HG02840 (cell line): ENCODE data around the gene RASA3.

Experiments used
- ATAC-seq: cut with Tn5 transposase; IDR thresholded peaks from one replicate; pipeline ENCODE4 v1.9.1; 2021; ENCODE audit warnings: mild to moderate bottlenecking, moderate library complexity, moderate number of reproducible peaks; ENCODE audit not compliant: unreplicated experiment, low FRiP score

The RASA3 gene

DNA sequence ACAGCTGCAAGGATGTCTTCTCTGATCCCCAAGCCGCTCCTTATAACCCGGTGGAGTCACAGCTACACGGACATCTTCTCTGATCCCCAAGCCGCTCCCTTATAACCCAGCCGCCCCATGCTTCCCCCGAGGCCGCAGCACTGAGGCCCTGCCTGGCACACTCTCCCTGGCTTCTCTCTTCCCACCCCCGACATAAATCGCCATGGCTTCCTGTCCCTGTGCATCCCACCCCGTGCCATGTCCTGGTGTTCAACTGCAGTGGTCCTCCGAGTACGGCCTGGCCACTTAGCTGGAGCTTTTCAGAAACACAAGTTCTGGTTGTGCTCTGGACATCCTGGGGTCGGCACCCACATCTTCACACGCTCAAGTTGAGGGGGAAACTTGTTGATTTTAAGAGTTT, 60.4 kb downstream of the RASA3 start:
- ATAC-seq = no peak

DNA sequence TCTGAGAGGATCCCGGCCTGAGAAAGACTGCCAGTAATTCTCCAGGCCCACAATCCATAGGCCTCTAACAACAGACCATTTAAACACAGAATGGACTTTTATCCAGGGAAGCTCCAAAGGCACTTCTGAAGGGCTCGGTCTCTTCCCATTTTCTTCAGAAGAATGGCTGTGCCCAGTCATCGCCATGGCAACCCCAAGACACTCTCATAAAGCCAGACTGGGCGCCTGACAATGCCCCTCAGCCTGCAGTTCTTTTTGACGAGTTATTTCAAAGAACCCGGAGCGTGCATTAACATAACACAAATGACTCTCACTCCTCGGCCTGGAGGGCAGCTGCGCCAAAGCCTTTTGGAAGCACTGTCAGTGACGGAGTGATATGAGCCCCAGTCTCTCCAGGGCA, 61.0 kb downstream of the RASA3 start:
- ATAC-seq = no peak

DNA sequence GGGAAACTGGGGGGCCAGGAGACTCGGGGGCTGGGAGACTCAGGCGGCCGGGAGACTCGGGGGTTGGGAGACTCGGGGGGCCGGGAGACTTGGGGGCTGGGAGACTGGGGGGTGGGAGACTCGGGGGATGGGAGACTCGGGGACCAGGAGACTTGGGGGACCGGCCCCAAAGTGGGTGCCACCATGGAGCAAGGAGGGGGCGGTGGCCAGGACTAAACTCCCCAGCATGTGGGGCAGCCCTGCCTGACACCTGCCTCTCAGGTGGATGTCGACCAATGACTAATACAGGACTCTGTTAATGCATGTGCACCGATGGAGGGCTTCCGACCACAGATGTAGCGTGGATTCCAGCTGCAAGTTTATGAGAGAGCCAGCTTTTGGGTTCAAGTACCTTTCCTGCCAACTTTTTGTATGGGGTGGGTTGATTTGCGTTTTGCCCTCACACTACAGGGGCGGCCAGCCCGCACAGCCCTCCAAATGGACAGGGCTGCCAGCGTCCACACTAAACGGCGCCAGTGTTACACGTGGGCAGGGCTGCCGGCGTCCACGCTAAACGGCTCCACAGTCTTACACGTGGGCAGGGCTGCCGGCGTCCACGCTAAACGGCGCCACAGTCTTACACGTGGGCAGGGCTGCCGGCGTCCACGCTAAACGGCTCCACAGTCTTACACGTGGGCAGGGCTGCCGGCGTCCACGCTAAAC, 62.2 kb downstream of the RASA3 start:
- ATAC-seq = no peak

DNA sequence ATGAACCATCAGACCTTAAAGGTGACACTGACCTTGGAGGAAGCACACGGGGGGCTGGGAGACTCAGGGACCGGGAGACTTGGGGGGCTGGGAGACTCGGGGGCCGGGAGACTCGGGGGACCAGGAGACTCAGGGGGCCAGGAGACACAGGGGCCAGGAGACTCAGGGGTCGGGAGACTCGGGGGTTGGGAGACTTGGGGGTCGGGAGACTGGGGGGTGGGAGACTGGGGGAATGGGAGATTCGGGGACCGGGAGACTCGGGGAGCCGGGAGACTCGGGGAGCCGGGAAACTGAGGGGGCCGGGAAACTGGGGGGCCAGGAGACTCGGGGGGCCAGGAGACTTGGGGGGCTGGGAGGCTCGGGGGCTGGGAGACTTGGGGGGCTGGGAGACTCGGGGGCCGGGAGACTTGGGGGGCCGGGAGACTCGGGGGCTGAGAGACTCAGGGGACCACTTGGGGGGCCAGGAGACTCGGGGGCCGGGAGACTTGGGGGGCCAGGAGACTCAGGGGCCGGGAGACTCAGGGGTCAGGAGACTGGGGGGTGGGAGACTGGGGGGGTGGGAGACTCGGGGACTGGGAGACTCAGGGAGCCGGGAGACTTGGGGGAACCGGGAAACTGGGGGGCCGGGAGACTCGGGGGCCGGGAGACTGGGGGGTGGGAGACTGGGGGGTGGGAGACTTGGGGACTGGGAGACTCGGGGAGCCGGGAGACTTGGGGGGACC, 62.9 kb downstream of the RASA3 start:
- no peak for ATAC-seq

DNA sequence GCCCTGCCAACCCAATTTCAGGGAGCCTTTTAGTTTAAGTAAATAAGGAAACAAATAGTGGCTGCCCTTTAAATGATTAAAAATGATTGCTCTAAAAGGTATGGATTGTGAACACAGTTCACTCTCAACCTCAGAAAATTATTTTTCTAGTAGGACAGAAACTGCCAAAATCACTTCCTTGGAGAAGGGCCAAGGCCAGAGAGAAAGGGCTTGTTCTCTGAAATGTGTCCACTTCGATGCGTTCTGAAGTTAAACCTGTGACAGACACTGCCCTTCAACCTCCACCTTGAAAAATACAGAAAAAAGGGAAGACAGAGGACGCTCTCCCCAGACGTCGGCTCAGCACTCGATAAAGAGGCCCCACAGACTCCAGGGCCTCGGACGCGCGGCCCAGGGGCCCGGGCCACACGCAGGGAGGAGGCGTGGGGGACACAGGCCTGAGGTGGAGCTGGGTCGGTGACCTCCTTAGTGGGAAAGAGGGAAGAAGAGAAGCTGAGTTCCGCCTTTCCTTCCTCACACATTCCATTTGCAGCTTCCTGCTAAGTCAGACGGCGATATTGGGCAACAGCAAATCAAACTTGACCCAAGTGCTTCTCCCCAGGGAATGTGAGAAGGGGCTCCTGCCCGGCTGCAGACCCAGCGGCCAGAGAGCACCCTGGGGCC, 63.6 kb downstream of the RASA3 start:
- no peak for ATAC-seq

DNA sequence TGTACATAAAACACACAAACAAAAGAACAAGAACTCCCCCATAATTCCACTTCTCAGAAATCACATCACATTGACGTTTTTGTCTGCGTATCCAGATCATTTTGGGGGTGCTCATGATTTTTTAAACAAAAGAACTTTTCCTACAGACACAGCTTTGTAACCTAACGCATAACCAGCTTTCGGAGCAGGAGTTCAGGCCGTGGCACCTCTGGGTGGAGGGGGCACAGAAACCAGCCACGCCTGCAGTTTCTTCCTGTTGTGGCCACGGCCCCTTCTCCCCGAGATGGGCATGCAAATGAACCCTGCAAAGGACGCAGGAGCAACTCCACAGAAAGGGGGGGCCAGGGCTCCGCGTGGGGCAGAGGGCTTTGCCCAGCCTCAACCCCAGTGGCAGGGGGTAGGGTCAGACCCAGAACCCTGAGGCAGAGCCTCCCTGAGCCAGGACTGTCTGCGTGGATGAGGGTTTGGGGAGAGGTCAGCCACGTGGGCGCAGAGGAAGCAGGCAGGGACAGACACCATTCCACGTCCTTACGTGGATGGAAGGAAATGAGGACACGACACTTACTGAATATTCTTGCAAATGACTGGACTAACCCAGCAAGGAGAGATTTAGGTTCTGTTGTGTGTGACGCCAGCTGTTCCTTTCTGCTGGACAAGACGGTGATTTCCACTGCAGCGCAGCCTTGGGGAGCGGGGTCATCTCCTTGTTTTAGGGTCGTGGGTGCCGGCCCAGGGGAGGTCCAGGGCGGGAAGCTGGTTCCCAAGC, 64.4 kb downstream of the RASA3 start:
- ATAC-seq = peak; percentile 31

DNA sequence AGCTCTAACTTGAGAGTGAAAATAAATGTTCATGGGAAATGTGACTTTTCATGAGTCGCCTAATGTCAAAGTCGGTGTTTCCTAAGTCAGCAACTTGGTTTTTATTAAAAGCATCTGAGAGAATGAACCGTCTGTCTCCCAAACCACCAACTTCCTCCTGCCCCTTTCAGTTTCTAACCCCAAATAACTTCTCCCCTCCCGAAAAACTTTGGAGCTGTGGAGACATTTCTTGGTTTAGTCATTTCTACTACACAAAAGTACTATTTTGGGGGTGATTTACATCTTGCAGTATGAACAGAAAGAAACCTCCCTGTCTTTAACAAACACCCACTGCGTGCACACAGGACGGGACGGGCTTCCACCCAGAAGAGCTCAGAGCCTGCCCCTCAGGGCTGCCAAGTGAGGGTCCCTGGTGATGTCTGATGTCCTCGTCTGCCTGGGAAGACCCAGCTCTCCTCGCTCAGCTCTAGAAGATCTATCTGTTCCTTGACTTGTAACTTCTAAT, 65.0 kb downstream of the RASA3 start:
- peak; percentile 64 for ATAC-seq

DNA sequence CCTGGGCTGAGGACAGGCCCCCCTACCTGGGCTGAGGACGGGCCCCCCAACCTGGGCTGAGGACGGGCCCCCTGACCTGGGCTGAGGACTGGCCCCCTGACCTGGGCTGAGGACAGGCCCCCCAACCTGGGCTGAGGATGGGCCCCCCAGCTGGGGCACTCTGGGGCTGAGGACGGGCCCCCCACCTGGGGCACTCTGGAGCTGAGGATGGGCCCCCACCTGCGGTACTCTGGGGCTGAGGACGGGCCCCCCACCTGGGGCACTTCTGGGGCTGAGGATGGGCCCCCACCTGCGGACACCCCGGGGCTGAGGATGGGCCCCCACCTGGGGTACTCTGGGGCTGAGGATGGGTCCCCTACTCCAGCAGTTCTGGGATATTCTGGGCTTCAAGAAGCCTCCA, 65.5 kb downstream of the RASA3 start:
- ATAC-seq = no peak

DNA sequence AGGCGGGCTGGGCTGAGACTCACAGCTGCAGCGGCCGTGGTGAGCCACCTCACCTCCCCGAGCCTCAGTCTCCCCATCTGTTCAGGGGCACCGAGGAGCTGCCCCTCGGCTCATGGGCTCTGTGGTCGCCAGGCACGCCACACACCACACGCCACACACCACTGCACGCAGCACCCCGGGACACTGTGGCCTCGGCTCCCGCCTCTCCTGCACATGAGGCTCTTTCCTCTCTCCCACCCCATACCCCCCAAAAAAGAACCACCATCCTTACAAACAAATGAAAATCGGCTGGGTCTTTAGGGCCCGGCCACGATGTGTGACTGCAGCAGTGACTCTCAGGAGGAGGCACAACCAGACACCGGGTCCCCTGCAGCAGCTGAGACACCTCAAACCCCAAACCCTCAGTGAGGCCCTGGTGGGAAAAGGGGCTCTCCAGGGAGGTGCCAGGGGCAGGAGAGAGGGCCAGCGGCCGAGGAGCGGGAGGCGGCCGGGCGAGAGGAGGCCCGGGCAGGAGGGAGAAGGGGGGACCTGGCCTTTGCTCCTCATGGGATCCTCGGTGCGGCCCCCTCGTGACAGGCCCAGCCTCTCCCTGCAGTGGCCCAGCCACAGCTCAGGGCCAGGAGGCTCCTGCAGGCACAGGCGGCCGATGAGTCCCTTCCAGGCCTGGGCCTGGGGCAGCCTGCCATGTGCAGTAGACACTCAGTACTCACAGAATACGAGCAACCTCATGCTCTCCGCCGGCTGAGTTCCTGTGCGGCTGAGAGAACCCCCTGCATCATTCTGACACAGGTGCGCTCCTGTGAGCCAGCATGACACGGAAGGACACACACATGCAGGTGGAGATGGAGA, 66.3 kb downstream of the RASA3 start:
- no peak for ATAC-seq

DNA sequence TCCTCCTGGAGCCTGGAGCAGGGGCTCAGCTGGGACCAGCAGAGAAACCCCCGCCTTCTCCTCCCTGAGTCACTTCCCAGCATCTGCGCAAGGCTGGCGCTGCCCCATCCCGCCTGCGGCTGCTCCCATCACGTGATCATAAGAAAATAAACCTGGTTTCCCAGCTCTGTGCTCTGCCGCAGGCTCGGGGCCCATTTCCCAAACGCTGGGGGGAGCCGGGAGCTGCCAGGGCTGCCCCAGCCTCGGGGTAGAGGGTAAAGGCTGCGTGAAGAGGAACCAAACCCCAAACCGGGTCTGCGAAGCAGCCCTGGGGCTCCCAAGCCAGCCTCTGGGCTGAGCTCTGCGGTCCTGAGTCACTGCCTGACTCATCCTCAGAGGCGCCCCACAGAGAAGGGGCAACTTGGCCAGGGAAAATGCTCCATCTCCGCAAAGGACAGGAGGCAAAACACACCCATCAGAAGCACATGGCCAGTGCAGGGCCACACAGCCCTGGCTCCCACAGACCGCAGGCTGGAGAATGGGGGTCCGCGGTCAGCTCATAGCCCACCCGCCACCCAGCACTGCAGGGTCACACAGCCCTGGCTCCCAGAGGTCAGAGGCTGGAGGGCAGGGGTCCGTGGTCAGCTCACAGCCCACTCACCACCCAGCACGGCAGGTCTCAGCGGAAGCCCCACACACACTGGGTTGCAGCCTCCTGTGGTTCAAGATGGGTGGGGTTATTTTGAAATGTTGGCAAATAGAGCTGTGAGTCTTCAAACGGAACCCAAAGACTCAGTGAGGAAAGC, 67.1 kb downstream of the RASA3 start:
- ATAC-seq = no peak

DNA sequence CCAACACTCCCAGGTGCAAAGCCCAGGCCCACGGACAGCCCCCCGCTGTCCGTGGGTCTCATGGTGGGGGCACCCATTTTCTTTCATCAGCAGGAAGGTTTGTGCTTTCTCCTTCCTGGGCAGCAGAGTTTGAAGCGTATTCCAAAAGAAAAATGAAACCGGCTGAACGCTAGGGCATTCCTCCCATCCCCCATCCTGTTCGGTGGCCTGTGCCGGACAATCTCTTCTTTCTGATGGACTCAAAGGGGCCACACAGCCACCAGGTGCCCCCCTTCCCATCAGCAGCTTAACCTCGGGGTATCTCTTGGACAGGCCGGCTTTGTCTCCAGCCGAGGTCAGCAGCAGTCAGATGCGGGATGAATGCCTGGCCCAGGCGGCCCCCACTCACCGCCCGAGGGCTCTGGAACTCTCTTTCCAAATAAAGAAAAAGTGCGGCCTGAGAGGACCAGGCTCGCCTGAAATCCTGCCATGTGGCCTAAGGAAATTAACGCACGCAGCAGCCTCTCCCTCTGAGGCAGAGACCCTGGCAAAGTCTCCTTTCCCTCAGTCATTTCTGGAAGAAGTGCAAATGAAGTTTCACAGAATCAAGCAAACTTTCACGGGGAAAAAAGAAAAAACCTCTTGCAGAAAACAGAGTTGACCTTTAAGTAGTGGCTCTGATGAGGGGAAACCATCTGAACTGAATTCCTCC, 67.8 kb downstream of the RASA3 start:
- no peak for ATAC-seq

DNA sequence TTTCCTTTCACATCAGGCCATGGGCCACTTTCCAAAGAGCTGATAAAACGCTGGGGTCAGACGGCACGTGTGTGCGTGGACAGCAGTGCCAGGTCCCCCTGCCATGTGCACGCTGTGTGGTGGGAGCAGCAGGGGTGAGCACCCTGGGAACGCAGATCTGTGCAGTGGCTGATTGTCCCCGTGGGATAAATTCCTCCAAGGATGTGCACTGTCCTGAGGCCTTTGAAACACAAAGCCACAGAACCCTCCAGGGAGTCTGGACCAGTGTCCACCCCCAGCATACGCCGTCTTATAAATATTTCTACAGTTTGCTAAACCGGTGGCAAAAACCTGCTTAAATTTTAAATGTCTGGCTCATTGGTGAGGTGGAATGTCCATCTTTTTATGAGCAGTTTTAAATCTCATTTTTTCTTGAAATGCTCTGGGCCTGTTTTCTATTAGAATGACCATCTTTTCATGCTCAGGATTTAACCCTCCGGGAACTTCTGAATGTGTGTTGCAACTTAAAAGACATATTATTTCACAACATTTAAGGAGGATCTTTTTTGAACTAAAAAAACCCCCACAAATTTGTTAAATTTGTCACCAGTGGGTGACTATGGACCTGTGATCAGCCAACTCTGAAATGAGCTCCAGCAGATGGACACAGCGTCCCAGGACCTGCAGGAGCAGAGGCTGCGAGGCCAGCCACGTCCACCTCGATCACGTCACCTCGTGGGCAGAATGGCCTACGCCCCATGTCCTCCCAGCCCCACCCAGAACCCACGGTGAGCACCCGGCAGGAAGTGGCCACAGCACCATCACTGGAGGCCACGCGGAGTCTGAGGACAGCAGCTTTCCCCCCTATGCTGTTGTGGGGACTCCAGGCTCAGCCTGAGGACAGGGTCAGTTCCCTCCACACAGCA, 68.6 kb downstream of the RASA3 start:
- ATAC-seq = no peak

DNA sequence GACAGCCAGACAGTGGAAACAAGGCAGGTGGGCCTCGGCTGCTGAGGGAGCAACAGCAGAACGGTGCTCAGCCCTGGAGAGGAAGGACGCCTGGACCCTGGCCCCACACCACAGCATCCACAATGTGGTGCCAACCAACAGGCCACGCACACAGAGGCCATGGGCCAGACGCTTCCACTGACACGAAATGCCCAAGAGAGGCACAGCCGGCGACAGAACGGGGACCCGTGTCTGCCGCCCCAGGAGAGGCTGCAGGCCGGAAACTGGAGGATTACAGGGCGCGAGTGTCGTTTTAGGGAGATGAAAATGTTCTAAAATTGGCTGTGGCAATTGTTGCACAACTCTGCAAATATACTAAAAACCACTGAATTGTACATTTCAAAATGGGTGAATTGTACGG, 69.7 kb downstream of the RASA3 start:
- no peak for ATAC-seq

DNA sequence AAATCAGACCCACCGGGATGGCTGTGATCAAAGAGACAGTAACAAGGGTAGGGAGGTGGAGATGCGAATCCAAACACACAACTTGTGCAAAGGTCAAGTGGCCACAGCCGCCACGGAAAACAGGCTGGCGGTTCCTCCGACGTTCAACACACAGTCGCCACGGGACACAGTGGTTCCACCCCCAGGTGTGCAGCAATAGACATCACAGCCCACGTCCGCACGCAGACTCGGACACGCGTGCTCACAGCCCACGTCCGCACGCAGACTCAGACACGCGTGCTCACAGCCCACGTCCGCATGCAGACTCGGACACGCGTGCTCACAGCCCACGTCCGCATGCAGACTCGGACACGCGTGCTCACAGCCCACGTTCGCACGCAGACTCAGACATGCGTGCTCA, 70.1 kb downstream of the RASA3 start:
- no peak for ATAC-seq

DNA sequence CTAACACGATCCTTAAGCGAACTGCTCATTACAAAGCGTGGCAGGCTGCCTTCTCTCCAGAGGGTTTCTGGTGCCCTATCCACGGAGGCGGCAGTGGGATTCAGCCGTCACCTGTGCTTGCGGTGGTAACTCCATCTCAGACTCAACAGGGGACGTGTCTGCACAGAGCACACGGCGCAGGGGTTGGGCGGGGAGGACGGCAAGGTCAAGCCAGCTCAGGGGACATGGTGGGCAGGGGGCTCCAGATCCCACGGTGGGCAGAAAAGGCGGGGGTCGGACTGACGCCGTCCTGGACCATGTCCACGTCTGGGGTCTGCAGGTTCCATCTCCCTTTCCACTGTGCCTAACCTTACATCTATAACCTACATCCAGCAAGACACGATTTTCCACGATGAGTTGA, 70.7 kb downstream of the RASA3 start:
- no peak for ATAC-seq

DNA sequence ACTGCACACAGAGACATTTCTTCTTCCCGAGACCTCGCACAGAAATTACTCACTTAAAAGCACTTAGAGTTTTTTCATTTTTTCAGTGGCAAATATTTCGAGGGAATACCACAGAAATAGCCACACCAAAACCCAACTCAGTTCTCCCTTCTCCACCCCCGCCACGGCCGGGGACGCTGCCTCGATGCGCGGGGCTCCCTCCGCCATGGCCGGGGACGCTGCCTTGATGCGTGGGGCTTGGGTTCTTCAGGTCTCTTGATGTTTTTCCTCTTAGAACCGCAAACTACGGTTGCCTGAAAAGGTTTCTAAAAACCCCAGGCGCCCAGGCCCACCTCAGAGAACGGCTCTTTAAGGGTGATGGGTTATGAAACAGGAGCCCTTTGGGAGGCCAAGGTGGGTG, 71.4 kb downstream of the RASA3 start:
- no peak for ATAC-seq
